Fibroblast of lung (primary cell): Measurements from ENCODE around the gene WFIKKN1.

ENCODE experiments used
- EZH2 ChIP-seq: IDR thresholded peaks from 2 replicates; pipeline ENCODE4 v1.5.1; 2012; ENCODE audit warnings: low read length, control low read depth, mild to moderate bottlenecking; ENCODE audit errors: missing control alignments
- TF ChIP-seq, protein P1 (sequence below), 2 donors: IDR thresholded peaks in 1 of 2; conservative IDR thresholded peaks in 1 of 2; 1 replicate in 1 of 2; 2 replicates in 1 of 2; pipeline ENCODE4 v1.5.1; 2011 to 2012; ENCODE audit warnings: low read length in 2 of 2, control low read depth in 1 of 2, inconsistent platforms in 1 of 2, low read depth in 1 of 2, mild to moderate bottlenecking in 1 of 2

GRCh38 chr16:674214-674881 is 43.6 kb downstream of the WFIKKN1 start:
- TF ChIP-seq, protein P1, sequence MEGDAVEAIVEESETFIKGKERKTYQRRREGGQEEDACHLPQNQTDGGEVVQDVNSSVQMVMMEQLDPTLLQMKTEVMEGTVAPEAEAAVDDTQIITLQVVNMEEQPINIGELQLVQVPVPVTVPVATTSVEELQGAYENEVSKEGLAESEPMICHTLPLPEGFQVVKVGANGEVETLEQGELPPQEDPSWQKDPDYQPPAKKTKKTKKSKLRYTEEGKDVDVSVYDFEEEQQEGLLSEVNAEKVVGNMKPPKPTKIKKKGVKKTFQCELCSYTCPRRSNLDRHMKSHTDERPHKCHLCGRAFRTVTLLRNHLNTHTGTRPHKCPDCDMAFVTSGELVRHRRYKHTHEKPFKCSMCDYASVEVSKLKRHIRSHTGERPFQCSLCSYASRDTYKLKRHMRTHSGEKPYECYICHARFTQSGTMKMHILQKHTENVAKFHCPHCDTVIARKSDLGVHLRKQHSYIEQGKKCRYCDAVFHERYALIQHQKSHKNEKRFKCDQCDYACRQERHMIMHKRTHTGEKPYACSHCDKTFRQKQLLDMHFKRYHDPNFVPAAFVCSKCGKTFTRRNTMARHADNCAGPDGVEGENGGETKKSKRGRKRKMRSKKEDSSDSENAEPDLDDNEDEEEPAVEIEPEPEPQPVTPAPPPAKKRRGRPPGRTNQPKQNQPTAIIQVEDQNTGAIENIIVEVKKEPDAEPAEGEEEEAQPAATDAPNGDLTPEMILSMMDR (conservative IDR thresholded peaks at IDR 0.05 in 1 of 2, IDR thresholded peaks at IDR 0.05 in 1 of 2; ENCODE audit: low read depth in 1 of 2, low read length in 2 of 2), result no peak
- no peak for TF ChIP-seq EZH2
